Astrocyte (in vitro differentiated cells and primary cell): ENCODE measurements around the gene MBOAT7.

Experiments used
- EZH2 ChIP-seq: IDR thresholded peaks from 2 replicates; pipeline ENCODE4 v1.6.1; 2012; ENCODE audit warnings: mild to moderate bottlenecking, low read length, inconsistent platforms; ENCODE audit not compliant: insufficient read depth
- TF ChIP-seq, protein P1 (sequence below): IDR thresholded peaks from 2 replicates; pipeline ENCODE4 v1.5.1; 2011; ENCODE audit warnings: low read depth, mild to moderate bottlenecking, inconsistent platforms, low read length, moderate library complexity; ENCODE audit not compliant: insufficient read depth

GRCh38 chr19:54128796-54129616 is 60.4 kb downstream of the MBOAT7 start:
- TF ChIP-seq, protein P1, sequence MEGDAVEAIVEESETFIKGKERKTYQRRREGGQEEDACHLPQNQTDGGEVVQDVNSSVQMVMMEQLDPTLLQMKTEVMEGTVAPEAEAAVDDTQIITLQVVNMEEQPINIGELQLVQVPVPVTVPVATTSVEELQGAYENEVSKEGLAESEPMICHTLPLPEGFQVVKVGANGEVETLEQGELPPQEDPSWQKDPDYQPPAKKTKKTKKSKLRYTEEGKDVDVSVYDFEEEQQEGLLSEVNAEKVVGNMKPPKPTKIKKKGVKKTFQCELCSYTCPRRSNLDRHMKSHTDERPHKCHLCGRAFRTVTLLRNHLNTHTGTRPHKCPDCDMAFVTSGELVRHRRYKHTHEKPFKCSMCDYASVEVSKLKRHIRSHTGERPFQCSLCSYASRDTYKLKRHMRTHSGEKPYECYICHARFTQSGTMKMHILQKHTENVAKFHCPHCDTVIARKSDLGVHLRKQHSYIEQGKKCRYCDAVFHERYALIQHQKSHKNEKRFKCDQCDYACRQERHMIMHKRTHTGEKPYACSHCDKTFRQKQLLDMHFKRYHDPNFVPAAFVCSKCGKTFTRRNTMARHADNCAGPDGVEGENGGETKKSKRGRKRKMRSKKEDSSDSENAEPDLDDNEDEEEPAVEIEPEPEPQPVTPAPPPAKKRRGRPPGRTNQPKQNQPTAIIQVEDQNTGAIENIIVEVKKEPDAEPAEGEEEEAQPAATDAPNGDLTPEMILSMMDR = no peak
- no peak for TF ChIP-seq EZH2
